WTC11 (cell line): ENCODE data around the gene TP73.

Experiments used
- CREB1 ChIP-seq: sonication (generic); formaldehyde crosslinking; IDR thresholded peaks from 2 replicates; pipeline ENCODE4 v1.8.0; 2023; ENCODE audit warnings: mild to moderate bottlenecking, missing genetic modification reagents
- CREM ChIP-seq: sonication (generic); formaldehyde crosslinking; IDR thresholded peaks from 2 replicates; pipeline ENCODE4 v1.8.1; 2022; ENCODE audit warnings: mild to moderate bottlenecking, missing genetic modification reagents, moderate library complexity
- NFE2L1 ChIP-seq: sonication (generic); formaldehyde crosslinking; IDR thresholded peaks from 2 replicates; pipeline ENCODE4 v1.8.1; 2023; ENCODE audit warnings: missing genetic modification reagents
- NFYB ChIP-seq: sonication (generic); formaldehyde crosslinking; conservative IDR thresholded peaks from 2 replicates; pipeline ENCODE4 v1.8.0; 2022; ENCODE audit warnings: low read depth, missing genetic modification reagents
- ZBTB21 ChIP-seq: sonication (generic); formaldehyde crosslinking; IDR thresholded peaks from 2 replicates; pipeline ENCODE4 v1.8.1; 2023; ENCODE audit warnings: mild to moderate bottlenecking, missing genetic modification reagents, borderline replicate concordance
- TF ChIP-seq, protein P1 (sequence below): fragments of 200-600 bp; IDR thresholded peaks from 2 replicates; pipeline ENCODE4 v1.8.0; 2022; ENCODE audit warnings: antibody characterized with exemption
- TF ChIP-seq, protein P2 (sequence below): sonication (generic); formaldehyde crosslinking; IDR thresholded peaks from 2 replicates; pipeline ENCODE4 v1.8.0; 2022; ENCODE audit warnings: mild to moderate bottlenecking, missing genetic modification reagents
- TF ChIP-seq, protein P3 (sequence below): sonication (generic); formaldehyde crosslinking; conservative IDR thresholded peaks from 2 replicates; pipeline ENCODE4 v1.8.1; 2022; ENCODE audit warnings: mild to moderate bottlenecking, missing genetic modification reagents

DNA sequence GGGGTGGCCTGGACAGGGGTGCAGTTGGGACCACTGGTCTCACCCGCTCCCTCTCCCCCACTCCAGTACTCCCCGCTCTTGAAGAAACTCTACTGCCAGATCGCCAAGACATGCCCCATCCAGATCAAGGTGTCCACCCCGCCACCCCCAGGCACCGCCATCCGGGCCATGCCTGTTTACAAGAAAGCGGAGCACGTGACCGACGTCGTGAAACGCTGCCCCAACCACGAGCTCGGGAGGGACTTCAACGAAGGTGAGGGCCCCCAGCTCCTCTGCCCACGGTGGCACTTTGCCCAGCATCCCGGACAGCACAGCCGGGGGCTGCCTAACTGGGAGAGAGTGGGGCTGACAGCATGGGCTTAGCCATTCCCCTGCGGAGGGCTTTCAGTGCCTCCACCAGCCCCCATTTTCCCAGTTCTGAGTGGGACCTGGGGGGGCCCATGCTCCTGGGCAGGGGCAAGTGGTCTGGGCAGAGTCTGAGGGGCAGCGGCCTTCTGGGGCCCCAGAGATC is 69.7 kb downstream of the TP73 start:
- TF ChIP-seq, protein P1, sequence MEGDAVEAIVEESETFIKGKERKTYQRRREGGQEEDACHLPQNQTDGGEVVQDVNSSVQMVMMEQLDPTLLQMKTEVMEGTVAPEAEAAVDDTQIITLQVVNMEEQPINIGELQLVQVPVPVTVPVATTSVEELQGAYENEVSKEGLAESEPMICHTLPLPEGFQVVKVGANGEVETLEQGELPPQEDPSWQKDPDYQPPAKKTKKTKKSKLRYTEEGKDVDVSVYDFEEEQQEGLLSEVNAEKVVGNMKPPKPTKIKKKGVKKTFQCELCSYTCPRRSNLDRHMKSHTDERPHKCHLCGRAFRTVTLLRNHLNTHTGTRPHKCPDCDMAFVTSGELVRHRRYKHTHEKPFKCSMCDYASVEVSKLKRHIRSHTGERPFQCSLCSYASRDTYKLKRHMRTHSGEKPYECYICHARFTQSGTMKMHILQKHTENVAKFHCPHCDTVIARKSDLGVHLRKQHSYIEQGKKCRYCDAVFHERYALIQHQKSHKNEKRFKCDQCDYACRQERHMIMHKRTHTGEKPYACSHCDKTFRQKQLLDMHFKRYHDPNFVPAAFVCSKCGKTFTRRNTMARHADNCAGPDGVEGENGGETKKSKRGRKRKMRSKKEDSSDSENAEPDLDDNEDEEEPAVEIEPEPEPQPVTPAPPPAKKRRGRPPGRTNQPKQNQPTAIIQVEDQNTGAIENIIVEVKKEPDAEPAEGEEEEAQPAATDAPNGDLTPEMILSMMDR = no peak
- TF ChIP-seq ZBTB21 (CRISPR knock-in tag) (no peak), NFYB (CRISPR knock-in tag) (no peak), NFE2L1 (CRISPR knock-in tag) (no peak), CREM (CRISPR knock-in tag) (no peak), CREB1 (CRISPR knock-in tag) (no peak)
- TF ChIP-seq, protein P2, sequence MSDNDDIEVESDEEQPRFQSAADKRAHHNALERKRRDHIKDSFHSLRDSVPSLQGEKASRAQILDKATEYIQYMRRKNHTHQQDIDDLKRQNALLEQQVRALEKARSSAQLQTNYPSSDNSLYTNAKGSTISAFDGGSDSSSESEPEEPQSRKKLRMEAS (CRISPR knock-in tag) = no peak
- TF ChIP-seq, protein P3, sequence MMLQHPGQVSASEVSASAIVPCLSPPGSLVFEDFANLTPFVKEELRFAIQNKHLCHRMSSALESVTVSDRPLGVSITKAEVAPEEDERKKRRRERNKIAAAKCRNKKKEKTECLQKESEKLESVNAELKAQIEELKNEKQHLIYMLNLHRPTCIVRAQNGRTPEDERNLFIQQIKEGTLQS (CRISPR knock-in tag) = no peak
